NK-92 (cell line): Measurements from ENCODE around the gene SPAG4.

Experiments used
- DNase-seq: peaks from one replicate; lab custom pipeline; 2025; ENCODE audit not compliant: unreplicated experiment; lab: John Stamatoyannopoulos, UW

SPAG4 gene

DNA sequence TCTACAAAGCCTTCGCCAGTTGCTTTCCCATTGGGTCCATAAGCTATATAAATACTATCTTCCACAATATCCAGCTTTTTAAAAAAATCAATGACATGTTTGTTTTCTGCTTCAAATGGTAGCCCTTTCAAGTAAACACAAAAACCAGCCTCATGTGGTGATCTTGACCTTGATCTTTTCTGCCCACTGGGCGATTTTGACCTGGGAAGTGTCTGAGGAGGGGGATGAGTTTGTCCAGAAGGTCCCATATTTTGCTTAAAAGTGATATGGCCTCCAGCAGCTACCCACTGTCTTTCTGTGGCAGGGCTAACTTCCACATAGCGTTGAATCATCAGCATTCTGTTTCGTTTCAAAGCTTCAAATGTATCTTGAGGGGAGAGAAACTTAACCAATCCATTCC lies 38.3 kb downstream of the SPAG4 start:
- no peak for DNase-seq

DNA sequence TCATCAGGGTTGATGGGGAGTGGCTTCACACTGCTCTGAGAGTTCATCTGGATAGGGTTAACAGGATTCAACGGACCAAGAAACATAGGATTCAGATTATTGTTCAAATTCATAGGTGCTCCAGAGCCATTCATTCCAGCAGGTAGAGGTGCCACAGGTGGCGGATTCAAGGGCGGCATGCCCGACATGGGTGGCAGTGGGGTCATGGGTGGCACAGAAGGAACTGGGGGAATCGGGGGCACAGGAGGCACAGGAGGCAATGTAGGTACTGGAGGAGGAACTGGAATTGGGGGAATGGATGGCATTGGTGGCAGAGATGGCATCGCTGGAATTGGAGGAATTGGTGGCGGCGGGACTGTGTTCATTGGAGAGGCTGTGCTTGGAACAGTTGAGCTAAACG lies 38.8 kb downstream of the SPAG4 start:
- no peak for DNase-seq

DNA sequence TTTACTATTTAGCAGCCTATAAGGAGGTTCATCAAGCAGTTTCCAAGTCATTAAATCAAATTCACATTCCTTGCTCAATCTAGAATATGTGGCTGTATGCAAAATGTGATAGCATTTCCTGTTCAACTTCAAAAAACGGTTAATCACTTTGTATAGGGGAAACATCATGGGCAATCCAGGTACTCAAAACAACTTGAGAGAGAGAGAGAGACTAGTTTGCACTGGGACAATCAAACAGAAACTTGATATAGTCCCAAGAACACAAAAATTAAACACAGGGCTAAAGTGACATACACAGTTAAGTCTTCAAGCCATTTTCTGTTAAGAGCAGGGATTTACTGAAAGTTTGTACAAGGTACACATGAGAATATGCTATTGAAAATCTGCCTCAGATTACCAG lies 41.6 kb downstream of the SPAG4 start:
- DNase-seq, result no peak

DNA sequence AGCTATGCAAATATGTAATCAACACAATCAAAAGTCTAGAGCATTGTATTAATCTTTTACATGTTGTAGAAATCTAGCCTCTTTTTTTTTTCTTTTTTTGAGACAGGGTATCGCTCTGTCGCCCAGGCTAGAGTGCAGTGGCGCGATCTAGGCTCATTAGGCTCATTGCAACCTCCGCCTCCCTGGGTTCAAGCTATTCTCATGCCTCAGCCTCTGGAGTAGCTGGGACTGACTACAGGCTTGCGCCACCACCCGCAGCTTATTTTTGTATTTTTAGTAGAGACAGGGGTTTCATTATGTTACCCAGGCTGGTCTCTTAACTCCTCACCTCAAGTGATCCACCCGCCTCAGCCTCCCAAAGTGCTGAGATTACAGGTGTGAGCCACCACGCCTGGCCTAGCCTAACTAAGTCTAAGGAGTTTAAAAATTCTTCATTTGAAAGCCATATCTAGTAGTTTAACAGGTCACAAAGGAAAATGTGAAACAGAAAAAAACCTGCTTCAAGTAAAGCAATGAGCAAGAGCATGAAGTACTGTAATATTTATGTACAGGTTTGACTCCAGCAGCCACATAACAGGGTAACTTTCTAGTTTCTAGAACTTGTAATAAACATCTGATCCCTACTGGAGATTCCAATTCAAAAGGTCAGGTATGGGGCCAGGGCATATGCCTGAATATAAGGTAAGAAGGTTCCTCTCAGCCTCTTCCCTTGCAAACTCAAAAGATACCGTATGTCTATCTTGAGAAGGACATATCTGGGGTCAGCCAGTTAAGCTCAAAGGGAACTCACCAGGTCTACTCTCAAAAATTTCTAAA lies 44.7 kb downstream of the SPAG4 start:
- no peak for DNase-seq

DNA sequence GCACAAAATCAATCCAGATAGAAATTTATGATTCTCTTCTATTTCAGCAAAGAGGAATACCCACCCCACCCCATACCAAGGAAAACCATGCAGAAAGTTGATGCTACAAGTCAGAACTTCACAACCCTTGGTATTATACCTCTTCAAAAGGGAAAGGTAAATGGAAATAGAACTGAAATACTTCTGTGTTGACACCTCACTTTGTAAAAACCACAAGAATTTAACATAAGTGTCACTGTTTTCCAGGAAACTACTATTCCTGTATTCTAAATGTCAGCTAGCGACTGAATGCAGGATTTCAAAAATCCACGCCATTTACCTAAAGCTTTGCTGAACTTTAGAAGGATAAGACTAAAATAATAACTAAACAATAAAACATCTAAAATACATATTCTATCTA lies 45.4 kb downstream of the SPAG4 start:
- no peak for DNase-seq

DNA sequence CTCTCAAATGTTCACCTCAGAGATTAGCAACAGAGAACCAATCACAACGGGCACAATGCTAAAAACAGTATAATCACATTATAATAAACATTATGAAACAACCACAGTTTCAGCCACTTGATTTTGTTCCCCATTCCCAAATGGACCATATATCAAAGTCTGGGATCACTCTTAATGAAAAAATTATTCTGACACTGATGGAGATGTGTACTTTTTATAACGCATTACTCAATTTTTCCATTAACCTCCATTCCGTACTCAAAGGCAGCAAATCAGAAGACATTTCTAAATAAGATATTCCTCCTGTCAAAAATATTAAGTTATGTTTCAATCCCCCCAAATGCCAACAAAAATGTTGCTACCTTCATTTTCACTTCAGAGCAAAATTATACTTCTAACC lies 46.3 kb downstream of the SPAG4 start:
- no peak for DNase-seq

DNA sequence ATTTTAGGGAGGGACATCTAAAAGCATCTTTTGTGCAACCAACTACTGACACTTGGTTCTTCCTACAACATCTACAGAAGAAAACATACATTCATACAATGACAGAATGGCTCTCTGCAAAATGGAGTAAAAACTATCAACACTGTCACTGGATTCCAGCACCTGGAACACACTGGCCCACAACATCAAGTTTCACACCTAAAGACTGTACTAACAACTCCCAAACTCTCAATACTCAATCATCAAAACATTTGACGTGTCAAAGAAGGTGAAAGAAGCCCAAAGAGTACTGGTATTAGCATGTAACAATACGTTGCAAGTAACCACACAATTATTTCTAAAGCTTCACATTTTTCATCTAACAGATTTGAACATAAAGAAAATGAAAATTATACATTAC lies 46.9 kb downstream of the SPAG4 start:
- no peak for DNase-seq

DNA sequence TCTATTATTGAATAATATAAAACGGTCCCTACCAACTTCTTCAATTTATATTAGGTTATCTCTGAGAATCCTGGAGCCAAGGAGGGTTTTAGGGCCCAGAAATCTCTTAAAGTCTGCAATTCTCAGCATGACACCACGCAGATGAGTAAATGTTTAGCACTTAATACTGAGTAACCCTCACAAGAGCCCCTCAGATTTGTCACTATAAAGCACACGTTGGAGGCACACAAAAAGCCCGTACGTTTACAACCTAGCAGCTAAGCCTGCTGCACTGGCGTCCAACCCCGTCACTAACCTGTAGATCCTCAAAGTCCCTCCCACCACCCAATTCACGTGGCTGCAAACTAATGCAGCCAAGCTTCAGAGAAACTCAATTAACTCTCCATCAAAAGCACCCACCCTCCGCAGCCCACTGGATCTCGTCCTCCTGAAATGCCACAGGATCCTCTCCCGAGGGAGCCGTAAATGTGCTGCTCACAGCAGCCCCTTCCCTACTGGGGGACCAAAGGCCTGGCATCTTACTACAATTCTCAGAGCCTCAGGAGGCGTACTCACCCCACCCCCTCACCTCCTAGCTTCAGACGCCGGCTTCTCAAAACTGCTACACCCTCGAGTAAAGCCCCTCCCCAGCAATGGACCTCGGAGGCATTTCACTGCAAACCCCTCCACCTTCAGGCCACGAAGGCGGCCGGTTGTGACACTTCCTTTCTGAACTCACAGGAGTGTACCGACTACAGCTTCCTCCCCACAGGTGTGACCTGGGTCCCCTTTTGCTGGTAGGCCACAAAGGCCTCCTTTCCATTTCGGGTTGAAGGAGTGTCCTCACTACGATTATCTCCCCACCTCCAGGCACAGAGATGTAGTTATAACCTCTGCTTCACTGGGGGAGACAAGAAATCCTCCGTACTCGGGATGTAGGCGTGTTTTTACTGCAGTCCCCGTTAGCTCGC lies 48.2 kb downstream of the SPAG4 start:
- peak; percentile 20 for DNase-seq

DNA sequence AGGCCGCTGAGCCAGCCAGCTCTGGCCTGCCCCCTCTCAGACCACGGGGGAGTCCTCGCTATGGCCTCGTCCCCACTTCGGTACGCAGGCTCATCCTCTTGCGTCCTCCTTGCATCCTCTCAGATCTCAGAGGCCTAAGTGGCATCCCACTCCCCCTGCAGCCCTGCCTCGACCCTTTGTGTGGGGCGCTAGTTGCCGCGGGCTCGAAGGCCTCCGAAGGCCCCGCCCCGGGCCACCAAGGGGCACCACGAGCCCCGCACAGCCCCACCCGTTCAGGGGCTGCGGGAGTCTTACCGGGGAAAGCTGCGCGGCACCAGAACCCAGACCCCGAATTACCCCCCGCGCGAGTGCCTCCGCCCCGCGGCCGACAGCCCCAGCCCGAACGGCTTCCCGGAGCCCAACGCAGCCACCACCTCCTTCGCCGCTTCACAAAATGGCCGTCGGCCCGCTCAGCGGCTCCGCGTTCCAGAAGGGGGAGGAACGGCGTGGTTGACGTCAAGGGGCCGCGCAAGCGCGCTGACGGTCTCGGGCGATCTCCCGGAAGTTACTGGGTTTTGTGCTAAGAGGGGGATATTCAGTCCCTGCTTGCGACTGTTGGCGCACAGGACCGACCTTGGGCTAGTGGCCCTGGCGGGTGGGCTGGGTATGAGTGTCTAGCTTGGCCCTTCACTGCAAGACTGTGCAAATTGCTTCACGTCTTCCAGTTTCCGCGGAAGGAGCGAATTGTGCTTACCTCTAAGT lies 49.0 kb downstream of the SPAG4 start, which contains the start of the genes CPNE1 and RBM12:
CPNE1 (minus strand) TSS at position 435 of the 741 bp plus-strand sequence. CDS start 31,977 bp downstream, outside the sequence.
RBM12 (minus strand) TSS at position 435 of the 741 bp plus-strand sequence. CDS start 9,578 bp downstream, outside the sequence.
- peak; percentile 59 for DNase-seq

DNA sequence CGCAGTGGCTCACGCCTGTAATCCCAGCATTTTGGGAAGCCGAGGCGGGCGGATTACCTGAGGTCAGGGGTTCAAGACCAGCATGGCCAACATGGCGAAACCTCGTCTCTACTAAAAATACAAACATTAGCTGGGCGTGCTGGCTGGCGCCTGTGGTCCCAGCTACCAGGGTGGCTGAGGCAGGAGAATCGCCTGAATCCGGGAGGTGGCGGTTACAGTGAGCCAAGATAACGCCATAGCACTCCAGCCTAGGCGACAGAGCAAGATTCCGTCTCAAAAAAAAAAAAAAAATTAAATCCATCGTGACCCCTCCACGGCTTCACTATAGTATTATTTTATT lies 50.3 kb downstream of the SPAG4 start:
- no peak for DNase-seq

DNA sequence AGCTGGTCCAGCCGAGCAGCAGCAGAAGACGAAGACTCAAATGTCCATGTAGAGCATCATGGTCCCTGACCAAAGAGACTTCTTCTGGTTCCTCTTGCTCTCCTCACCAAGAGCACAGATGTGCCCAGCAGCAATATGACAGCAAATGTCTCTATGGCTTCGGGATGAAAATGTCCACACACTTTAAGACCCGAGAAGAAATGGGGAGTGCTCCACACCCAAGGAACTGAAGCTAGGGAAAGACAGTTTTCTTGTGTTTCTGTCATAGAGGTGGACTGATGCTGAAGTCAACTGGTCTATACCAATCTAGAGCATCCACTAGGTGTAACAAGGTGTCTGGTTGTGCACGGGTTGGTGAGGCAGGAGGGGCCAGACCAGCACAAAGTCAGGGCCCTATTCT lies 53.6 kb downstream of the SPAG4 start:
- DNase-seq, result no peak

DNA sequence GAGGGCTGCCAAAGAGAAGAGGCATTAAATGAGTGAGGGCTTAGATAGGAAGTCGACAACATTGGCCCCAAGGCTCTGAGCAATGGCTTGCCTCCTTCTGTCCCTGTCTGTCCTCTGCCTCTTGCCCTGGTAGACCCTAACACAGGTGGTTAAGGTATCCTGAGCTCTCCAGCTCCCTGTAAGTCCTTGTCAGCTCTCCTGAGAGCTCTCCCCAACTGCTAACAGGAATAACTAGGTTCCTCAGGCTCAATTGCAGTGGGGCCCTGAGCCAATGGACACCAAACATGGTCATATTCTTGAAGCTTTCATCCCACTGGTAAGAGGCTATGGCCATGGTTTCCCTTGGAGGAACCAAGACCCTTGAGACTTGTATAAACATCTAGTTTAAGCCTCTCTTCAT lies 54.1 kb downstream of the SPAG4 start:
- DNase-seq, result no peak
